HepG2 (cell line): Measurements from ENCODE around the gene CSNK1D. TPM values are rescaled to one million over a fixed set of nuclear protein-coding genes. Genes with fewer than 3 reads are reported as not detected.

Experiments used
- ARID4A ChIP-seq: sonication (generic); formaldehyde crosslinking; IDR thresholded peaks from 2 replicates; pipeline ENCODE4 v1.5.0; 2020; ENCODE audit warnings: mild to moderate bottlenecking, missing genetic modification reagents, borderline replicate concordance
- BATF2 ChIP-seq: sonication (generic); formaldehyde crosslinking; IDR thresholded peaks from 2 replicates; pipeline ENCODE4 v1.8.0; 2022; ENCODE audit warnings: mild to moderate bottlenecking, missing genetic modification reagents, moderate library complexity
- HES4 ChIP-seq: sonication (generic); formaldehyde crosslinking; IDR thresholded peaks from 2 replicates; pipeline ENCODE4 v1.9.0; 2021; ENCODE audit warnings: mild to moderate bottlenecking, missing genetic modification reagents, borderline replicate concordance
- JDP2 ChIP-seq: sonication (generic); formaldehyde crosslinking; IDR thresholded peaks from 2 replicates; pipeline ENCODE4 v1.8.1; 2022; ENCODE audit warnings: missing genetic modification reagents, borderline replicate concordance
- MYC ChIP-seq: sonication (generic); formaldehyde crosslinking; IDR thresholded peaks from 2 replicates; pipeline ENCODE4 v1.9.0; 2021; ENCODE audit warnings: missing genetic modification reagents, borderline replicate concordance
- MYNN ChIP-seq: sonication (generic); formaldehyde crosslinking; IDR thresholded peaks from 2 replicates; pipeline ENCODE4 v1.4.0; 2020; ENCODE audit warnings: mild to moderate bottlenecking, low read depth, missing genetic modification reagents
- SNAI1 ChIP-seq: sonication (generic); formaldehyde crosslinking; IDR thresholded peaks from 2 replicates; pipeline ENCODE4 v1.5.0; 2020; ENCODE audit warnings: mild to moderate bottlenecking, missing genetic modification reagents, borderline replicate concordance
- ZBTB7B ChIP-seq: sonication (generic); formaldehyde crosslinking; IDR thresholded peaks from 2 replicates; pipeline ENCODE4 v1.4.0; 2020; ENCODE audit warnings: missing genetic modification reagents
- ZFP82 ChIP-seq: sonication (generic); formaldehyde crosslinking; IDR thresholded peaks from 2 replicates; pipeline ENCODE4 v1.5.1; 2020; ENCODE audit warnings: mild to moderate bottlenecking, missing genetic modification reagents, borderline replicate concordance
- ZKSCAN8 ChIP-seq: IDR thresholded peaks from 2 replicates; pipeline ENCODE4 v1.6.1; 2016; ENCODE audit warnings: borderline replicate concordance, missing genetic modification reagents, missing compliant biosample characterization
- ZNF235 ChIP-seq: sonication (generic); formaldehyde crosslinking; IDR thresholded peaks from 2 replicates; pipeline ENCODE4 v1.8.1; 2023; ENCODE audit warnings: mild to moderate bottlenecking, missing genetic modification reagents, borderline replicate concordance
- ZNF572 ChIP-seq: sonication (generic); formaldehyde crosslinking; IDR thresholded peaks from 2 replicates; pipeline ENCODE4 v1.5.1; 2020; ENCODE audit warnings: mild to moderate bottlenecking, missing genetic modification reagents
- ZNF607 ChIP-seq: sonication (generic); formaldehyde crosslinking; IDR thresholded peaks from 2 replicates; pipeline ENCODE4 v1.5.1; 2020; ENCODE audit warnings: missing genetic modification reagents, mild to moderate bottlenecking, borderline replicate concordance
- ZNF615 ChIP-seq: sonication (generic); formaldehyde crosslinking; IDR thresholded peaks from 2 replicates; pipeline ENCODE4 v1.5.0; 2020; ENCODE audit warnings: mild to moderate bottlenecking, missing genetic modification reagents, borderline replicate concordance
- polyA plus RNA-seq, 8 experiments: library from polyadenylated mRNA; depleted of rRNA in 3 of 8; stranded (reverse) in 7 of 8; unstranded in 1 of 8; fragments of >200 nt; fragmentation: Illumina TruSeq in 4 of 8; extraction: Trizol in 4 of 8; gene quantifications; 2 replicates each; pipeline versions ENCODE4 v1.2.1 to v1.2.3, GENCODE V29; 2011 to 2016; ENCODE audit warnings: low read depth in 4 of 8, missing spikeins in 1 of 8, mixed read lengths in 1 of 8; ENCODE audit not compliant: insufficient read depth in 1 of 8
- total RNA-seq, 5 experiments: library from RNA; depleted of rRNA; stranded (reverse); fragments of >200 nt; fragmentation: Illumina TruSeq; extraction: Trizol; gene quantifications; 2 replicates each; pipeline ENCODE4 v1.2.3, GENCODE V29; 2016; ENCODE audit warnings: low read depth in 1 of 5
- TF ChIP-seq, protein P1 (sequence below): sonication (generic); formaldehyde crosslinking; IDR thresholded peaks from 2 replicates; pipeline ENCODE4 v1.4.0; 2020; ENCODE audit warnings: missing genetic modification reagents

CSNK1D gene
- total and polyA plus RNA-seq, 2 of the 13 experiments (the other 11 are each of a cell fraction or from before 2014, with no cell fraction given), result 31.5 to 128 TPM

- TF ChIP-seq, protein P1, sequence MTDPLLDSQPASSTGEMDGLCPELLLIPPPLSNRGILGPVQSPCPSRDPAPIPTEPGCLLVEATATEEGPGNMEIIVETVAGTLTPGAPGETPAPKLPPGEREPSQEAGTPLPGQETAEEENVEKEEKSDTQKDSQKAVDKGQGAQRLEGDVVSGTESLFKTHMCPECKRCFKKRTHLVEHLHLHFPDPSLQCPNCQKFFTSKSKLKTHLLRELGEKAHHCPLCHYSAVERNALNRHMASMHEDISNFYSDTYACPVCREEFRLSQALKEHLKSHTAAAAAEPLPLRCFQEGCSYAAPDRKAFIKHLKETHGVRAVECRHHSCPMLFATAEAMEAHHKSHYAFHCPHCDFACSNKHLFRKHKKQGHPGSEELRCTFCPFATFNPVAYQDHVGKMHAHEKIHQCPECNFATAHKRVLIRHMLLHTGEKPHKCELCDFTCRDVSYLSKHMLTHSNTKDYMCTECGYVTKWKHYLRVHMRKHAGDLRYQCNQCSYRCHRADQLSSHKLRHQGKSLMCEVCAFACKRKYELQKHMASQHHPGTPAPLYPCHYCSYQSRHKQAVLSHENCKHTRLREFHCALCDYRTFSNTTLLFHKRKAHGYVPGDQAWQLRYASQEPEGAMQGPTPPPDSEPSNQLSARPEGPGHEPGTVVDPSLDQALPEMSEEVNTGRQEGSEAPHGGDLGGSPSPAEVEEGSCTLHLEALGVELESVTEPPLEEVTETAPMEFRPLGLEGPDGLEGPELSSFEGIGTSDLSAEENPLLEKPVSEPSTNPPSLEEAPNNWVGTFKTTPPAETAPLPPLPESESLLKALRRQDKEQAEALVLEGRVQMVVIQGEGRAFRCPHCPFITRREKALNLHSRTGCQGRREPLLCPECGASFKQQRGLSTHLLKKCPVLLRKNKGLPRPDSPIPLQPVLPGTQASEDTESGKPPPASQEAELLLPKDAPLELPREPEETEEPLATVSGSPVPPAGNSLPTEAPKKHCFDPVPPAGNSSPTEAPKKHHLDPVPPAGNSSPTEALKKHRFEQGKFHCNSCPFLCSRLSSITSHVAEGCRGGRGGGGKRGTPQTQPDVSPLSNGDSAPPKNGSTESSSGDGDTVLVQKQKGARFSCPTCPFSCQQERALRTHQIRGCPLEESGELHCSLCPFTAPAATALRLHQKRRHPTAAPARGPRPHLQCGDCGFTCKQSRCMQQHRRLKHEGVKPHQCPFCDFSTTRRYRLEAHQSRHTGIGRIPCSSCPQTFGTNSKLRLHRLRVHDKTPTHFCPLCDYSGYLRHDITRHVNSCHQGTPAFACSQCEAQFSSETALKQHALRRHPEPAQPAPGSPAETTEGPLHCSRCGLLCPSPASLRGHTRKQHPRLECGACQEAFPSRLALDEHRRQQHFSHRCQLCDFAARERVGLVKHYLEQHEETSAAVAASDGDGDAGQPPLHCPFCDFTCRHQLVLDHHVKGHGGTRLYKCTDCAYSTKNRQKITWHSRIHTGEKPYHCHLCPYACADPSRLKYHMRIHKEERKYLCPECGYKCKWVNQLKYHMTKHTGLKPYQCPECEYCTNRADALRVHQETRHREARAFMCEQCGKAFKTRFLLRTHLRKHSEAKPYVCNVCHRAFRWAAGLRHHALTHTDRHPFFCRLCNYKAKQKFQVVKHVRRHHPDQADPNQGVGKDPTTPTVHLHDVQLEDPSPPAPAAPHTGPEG (CRISPR knock-in tag), result 0 out of 2 replicates have a peak, but pooled peaks have one; percentile 3
- TF ChIP-seq HES4 (CRISPR knock-in tag), result no peak
- TF ChIP-seq ZNF615 (CRISPR knock-in tag), result 0 out of 2 replicates have a peak, but pooled peaks have one; percentile 20
- 0 out of 2 replicates have a peak, but pooled peaks have one; percentile 7 for TF ChIP-seq ARID4A (CRISPR knock-in tag)
- TF ChIP-seq ZNF607 (CRISPR knock-in tag), result peak; percentile 33; the same call in 1 of the 2 replicates
- TF ChIP-seq BATF2 (CRISPR knock-in tag), result no peak
- peak; percentile 58; the same call in 1 of the 2 replicates for TF ChIP-seq ZNF572 (CRISPR knock-in tag)
- no peak for TF ChIP-seq JDP2 (CRISPR knock-in tag)
- 0 out of 2 replicates have a peak, but pooled peaks have one; percentile 27 for TF ChIP-seq MYC (CRISPR knock-in tag)
- TF ChIP-seq MYNN (CRISPR knock-in tag), result 0 out of 2 replicates have a peak, but pooled peaks have one; percentile 25
- TF ChIP-seq ZNF235 (CRISPR knock-in tag), result no peak
- peak; percentile 29; the same call in 1 of the 2 replicates for TF ChIP-seq ZFP82 (CRISPR knock-in tag)
- 0 out of 2 replicates have a peak, but pooled peaks have one; percentile 6 for TF ChIP-seq SNAI1
- TF ChIP-seq ZBTB7B (CRISPR knock-in tag), result 0 out of 2 replicates have a peak, but pooled peaks have one; percentile 14
- TF ChIP-seq ZKSCAN8, result no peak
Observed at GRCh38 chr17:82298538-82299421, 25.3 kb upstream of the CSNK1D start (continued).
